C4-2B (cell line): ENCODE results near the gene ADISSP.

Experiments used
- H3K27ac ChIP-seq: fragments of 450-650 bp; 2 replicates; pipeline ENCODE4 v1.5.1; 2017
- CTCF ChIP-seq: fragments of 450-650 bp; conservative IDR thresholded peaks from 2 replicates; pipeline ENCODE4 v1.5.1; 2017; ENCODE audit warnings: mild to moderate bottlenecking
- ZFX ChIP-seq: fragments of 450-650 bp; IDR thresholded peaks from 2 replicates; pipeline ENCODE4 v1.6.1; 2017

ADISSP gene

GRCh38 chr20:3732327-3733118 lies 35.0 kb downstream of the ADISSP start, which contains the start of gene HSPA12B:
TSS of gene HSPA12B (plus strand) at chr20:3732685. CDS start at chr20:3738675, 5,990 bp downstream.
- no peak within 1 kb of the TSS for H3K27ac ChIP-seq
- no peak for TF ChIP-seq ZFX
- no peak for TF ChIP-seq CTCF

- no peak for TF ChIP-seq ZFX
- H3K27ac ChIP-seq, result no peak overlapping the region
These were observed 35.6 kb downstream of the ADISSP start for GRCh38 chr20:3731944-3732326.

- no peak for TF ChIP-seq CTCF
- TF ChIP-seq ZFX, result no peak
- no peak overlapping the region for H3K27ac ChIP-seq
These were observed 36.5 kb downstream of the ADISSP start for GRCh38 chr20:3730803-3731672.

GRCh38 chr20:3729811-3730540 lies 37.6 kb downstream of the ADISSP start:
- no peak for TF ChIP-seq CTCF
- no peak for TF ChIP-seq ZFX
- H3K27ac ChIP-seq, result no peak overlapping the region

GRCh38 chr20:3729378-3729777 lies 38.2 kb downstream of the ADISSP start:
- H3K27ac ChIP-seq, result no peak overlapping the region
- TF ChIP-seq CTCF (no peak), ZFX (no peak)

- TF ChIP-seq ZFX (no peak), CTCF (no peak)
- H3K27ac ChIP-seq, result no peak overlapping the region
These were observed 38.7 kb downstream of the ADISSP start for GRCh38 chr20:3728876-3729275.

GRCh38 chr20:3728354-3728753 lies 39.2 kb downstream of the ADISSP start:
- TF ChIP-seq ZFX, result no peak
- H3K27ac ChIP-seq, result no peak overlapping the region
